GM19395 (cell line): ENCODE results near the gene ANKRD9.

ENCODE experiments used
- ATAC-seq: cut with Tn5 transposase; IDR thresholded peaks from one replicate; pipeline ENCODE4 v1.9.1; 2021; ENCODE audit warnings: mild to moderate bottlenecking, moderate library complexity; ENCODE audit not compliant: unreplicated experiment

The ANKRD9 gene

DNA sequence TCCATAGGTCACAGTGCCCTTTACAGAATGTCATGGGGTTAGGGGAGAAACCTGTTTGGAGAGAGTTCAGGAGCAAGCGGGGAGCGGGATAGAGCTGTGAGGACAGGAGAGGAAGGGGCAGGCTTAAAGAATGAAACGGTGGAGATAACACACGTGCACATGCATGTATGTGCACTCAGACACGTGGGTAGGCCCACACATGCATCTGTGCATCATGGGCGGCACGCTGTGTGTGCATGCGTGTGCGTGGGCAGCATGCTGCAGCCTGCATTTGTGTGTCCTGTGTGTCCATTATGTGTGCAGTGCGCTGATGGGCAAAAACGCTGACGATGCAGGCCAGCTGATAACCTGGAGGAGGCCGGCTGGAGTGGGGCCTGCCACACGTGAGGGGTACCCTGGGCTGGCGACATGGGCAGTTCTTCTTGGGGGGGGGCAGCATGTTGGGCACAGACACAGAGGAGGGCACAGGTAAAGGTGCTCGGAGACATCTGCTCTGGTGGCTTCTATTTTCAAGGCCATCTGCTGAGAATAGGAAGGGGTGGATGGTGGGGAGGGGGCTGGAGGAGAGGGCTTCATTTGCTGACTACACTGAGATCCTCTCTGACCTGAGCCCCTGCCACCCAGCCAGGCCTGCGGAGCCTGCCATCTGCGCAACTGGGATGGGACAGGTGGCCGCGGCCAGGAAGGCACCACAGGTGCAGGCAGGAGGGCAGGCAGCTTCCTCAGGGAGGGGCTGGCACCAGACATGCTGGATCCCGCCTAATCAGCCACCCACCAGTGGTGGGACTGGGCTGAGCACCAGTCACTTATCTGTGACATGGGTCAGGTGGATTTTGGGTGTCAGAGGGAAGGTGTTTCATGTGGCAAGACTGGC is 4.6 kb upstream of the ANKRD9 start:
- ATAC-seq: no peak

DNA sequence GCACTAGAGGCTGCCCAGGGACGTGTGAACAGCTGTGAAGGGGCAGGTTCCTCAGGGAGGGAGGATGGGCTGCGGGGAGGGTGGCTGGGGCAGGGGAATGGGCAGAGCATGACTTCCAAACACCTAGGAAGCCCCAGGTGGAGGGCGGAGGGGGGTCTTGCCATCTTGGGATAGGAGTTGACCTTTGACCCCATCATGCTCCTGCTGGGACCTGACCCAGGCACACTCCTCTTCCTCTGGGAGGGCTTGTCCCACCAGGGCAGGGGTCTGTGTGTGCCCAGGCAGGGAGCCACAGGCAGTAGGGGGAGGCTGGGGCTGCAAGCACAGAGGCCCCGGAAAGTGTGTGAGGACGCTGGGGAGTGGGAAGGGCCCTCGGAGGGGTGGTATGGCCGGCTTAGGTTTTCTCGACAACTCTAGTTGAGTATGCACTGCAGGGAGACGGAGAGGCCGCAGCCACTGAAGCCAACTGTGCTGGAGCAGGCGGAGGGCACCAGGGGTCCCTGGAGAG is 3.3 kb upstream of the ANKRD9 start:
- ATAC-seq: no peak

DNA sequence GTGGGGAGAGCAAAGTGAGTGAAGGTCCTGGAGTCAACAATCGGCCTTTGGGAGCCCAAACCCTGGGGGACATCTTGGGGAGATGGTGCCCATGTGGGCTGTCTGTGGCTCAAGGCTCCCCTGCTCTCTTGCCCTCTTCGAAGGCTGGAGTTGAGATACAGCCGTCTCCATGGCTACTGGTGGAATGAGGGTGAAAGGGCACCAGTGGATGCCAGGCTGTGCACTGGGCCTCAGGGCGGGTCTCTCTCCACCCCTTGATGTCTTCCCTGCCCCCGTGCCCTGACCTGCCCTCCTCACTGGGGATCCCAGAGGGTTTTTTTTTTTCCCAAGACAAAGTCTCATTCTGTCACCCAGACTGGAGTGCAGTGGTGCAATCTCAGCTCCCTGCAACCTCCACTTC is 2.0 kb upstream of the ANKRD9 start:
- ATAC-seq: no peak

DNA sequence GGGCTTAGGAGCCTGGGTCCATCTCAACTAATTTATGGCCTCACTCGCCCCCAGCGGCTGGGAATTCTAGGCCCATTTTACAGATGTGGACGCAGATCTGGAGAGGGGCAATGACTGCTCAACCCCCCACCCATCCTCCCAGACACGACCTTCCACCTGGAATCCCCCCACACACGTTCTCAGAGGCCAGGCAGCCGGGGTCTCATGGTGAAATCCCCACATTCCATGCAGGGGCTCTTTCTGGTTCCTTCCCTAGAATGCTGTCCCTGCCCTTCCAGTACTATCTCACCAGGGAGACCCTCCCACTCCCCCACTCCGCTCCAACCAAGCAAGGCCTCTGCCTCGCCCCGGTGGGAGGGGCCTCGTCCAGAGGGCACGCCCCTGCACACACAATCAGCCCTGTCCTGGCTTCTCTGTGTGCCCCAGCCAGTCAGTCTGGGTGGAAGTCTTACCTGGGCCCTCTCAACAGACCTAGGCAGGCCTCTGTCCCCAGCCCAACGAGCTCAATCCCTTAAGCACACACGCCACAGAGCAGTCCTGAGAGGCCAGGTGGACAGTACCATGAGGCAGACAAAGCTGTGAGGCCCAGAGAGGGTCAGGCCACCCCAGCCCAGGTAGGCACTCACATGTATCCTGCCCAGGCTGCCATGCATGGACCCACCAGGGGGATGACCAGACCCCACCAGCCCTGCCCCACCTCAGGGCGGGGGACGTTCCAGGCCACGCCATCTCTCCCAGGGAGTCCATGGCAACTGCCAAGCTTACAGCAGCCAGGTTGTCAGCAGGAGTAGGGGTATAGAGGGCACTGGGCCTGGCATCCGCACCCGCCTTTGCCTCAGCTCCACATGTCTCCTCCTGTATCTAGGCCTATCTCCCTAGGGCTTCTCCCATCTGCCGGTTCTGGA is 1.3 kb upstream of the ANKRD9 start:
- ATAC-seq: no peak

DNA sequence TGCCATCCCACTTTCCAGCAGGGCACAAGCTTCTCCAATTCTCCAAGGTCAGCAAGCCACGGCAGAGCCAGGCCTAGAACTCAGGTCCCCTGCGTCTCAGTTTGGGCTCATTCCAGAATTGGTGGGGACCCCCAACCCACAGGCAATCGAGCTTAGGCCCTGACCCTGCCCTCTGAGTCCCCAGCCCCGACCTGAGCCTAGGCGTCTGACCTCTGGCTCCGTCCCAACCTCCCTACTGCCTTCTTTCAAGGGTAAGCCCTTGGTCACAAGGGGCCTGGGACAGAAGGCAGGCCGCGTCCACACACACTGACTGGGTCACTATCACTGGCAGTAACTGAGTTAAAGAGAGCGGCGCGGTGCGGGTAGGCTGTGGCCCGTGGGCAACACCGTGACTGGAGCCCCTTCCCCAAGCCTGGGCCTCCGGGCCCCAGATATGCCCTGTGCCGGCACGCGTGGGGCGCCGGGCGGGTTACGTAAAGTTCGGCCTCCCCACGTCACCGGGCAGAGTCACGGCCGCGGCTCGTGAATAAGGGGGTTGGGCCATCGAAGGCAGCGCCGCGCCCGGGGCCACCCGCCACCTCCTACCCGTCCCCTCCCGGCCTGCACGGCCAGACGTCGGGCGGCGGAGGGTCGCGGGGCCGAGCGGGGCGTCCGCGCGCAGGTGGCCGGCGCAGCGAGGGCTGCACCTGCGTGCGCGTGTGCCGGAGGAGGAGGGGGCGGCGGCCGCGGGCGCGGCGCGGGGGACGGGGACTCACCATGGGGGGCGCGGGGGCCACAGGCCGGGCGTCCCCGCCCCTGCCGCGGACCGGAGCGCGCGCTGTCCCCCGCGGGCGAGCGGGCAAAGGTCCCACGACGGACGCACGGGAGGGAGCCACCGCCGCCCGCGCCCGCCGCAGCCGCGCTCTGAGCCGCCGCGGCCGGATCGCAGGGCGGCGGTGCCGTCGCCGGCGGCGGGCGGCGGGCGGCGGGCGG is 516 bp downstream of the ANKRD9 start:
- ATAC-seq: no peak

DNA sequence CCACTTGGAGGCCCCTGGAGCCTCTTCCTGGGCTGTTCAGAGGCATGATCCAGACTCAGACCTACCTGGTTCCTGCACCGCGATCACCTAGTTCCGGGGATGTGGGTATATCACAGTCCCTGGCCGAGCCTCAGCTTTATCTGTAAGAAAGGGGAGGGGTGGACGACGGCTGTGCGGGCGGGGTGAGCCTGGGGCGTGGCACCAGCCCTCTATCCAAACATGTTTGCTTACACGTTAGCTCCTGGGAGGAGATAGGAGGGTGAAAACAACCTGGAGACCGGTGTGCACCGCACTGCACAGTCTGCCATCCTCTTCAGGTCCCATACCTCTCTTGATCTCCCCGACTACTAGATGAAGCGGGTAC is 1.2 kb downstream of the ANKRD9 start:
- ATAC-seq: no peak

DNA sequence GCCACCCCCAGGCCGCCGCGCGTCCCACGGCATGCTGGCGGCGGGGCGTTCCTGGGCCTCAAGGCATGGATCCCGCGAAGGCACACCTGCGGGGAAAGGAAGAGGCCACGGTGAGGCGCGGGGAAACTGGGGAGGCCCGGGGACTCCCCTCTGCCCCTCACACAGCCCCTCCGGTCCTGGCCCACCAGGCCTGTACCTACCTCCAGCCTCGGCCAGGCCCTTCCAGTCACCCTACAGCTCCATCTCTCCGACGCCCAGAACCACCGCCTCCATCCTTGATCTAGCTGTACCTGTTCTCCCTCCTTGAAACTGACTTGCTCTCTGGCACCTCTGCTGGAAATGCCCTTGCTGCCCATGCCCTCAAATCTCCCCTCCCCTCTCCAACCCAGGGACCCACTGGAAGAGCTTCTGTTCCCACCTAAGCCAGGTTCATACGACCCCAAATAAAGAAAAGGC is 1.7 kb downstream of the ANKRD9 start:
- no peak for ATAC-seq

DNA sequence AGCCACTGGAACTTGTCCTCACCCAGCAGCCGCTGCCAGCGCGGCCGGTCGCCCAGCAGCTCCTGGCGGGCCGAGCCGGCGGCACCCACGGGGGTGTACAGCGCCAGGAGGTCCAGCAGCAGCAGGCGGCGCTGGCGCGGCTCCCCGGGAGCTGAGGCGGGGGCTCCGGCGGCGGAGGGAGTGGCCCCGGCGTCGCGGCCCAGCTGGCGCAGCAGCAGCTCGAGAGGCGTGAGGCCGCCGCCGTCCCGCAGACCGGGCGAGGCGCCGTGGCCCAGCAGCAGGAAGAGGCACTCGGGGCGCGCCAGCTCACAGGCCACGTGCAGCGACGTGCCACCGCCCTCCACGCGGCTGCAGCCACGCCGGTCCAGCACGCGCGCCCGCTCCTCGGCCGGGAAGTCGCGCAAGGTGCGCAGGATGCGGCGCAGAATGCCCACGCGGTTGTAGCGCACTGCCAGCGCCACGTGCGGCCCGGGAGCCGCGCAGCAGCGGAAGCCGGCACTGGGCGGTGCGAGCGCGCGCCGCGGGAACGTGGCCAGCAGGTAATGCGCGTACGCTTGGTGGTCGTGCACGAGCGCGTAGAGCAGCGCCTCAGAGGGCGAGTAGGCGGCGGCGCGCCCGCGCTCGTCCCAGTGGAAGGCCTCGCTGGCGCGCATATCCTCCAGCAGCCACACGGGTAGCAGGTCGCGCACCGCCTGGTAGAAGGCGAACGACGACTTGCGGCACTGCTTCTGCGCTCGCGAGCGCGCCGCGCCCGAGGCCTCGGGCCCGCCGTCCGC is 2.3 kb downstream of the ANKRD9 start:
- ATAC-seq: no peak

DNA sequence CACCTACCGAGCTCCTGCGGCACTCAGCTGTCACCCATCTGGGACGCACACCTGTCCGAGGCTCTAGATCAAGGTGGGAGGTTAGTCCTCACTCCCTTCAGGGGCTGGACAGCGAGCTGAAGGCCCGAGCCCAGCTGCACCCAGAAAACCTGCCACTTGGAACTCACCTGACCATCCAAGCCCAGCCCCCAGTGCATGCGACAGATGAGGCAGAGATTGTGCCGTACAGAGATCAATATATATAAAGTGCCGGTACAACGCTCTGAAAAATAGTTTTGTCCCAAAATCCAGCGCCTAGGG is 3.0 kb downstream of the ANKRD9 start:
- no peak for ATAC-seq

DNA sequence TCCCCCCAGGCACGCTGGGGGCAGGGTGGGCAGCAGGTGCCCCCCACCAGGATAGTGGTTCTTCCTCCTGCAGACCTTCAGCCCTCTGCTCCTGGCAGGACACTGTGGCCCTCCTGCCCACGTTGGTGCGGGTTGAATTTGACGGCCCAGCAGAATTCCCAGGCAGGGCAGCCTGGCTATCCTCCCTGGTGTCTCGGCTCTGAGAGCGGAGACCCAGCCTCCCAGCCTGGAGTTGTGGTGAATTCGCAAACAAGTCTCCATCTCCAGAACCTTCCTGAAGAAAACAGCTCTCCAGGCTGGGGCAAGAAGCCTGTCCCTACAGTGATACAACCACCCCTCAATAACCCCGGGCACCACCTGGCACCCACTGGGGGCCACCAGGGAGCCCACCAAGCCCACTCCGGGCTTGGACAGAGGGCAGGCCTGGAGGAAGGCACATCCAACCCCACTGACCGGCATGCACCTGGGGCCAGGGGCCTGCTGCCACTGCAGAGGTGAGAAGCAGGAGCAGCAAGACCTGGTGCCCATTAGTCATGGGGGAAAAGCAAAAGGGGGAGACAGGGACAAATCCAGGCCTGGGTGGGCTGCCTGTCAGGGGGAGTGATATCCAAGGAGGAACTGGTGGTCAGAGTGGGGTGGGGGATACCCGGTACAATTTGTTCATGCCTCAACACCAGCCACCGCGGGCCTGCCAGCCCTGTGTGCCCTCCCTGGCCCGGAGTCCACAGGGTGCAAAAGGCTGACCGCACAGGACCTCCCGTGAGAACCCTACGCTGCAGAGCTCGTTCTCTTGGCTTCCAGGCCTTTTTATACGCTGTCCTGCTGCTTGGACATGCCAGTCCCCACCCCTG is 3.6 kb downstream of the ANKRD9 start:
- ATAC-seq: no peak

DNA sequence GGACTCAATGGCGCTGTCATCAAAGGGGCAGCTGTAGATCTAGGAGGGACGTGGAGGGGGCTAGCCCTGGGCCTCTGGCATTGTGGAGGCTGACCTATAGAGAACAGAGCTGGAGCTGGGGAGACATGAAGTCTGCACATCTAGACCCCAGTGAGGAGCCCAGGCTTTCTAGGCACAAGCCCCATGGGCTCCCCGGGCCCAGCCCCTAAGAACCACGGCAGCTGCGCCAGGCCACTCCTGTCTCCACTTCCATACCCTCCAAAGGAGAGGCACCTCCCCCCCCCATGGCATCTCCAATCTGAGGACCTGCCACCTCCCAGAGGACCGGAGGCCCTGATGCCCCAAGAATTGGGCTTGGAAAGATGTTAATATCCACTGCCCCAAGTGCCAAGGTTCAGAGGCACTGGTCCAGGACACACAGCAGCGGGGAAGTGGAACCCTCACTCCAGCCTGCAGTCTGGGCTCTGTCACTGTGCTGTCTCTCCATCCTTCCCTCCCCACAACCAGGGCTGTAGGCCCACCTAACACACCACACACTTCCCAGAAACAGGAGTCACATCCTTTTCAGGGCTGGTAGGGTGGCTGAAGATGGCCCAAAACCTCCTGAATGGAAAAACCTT is 4.5 kb downstream of the ANKRD9 start:
- ATAC-seq: no peak

DNA sequence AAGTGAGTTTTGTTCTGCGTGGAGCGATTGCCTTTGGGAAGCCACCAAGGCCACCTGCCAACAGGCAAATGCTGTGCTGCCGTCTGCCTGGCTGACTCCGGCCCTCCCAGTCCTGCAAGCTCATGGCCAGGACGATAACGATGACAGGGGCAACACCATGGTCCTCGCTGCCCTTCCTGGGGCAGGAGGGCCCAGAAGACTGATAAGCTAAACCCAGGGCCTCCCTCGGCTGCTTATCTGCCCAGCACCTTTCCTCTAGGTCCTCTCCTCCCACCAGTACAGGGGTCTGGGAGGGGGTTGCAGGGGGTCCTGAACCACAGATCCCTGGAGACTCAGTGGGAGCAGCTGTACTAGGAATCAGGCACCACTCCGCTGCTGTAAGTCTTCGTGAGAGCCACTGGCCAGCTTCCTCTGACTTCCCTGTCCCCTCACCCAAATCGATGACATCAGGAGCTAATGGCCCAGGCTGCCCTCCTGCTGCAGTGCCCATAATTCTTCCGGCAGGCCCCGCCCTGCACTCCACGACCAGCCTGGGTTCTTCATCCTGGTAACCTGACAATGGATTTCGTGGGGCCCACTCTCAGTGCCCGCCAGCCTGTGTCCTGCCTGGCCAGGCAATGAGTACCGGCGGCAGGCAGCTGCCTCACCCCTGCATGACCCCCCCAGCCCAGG is 5.1 kb downstream of the ANKRD9 start:
- no peak for ATAC-seq

DNA sequence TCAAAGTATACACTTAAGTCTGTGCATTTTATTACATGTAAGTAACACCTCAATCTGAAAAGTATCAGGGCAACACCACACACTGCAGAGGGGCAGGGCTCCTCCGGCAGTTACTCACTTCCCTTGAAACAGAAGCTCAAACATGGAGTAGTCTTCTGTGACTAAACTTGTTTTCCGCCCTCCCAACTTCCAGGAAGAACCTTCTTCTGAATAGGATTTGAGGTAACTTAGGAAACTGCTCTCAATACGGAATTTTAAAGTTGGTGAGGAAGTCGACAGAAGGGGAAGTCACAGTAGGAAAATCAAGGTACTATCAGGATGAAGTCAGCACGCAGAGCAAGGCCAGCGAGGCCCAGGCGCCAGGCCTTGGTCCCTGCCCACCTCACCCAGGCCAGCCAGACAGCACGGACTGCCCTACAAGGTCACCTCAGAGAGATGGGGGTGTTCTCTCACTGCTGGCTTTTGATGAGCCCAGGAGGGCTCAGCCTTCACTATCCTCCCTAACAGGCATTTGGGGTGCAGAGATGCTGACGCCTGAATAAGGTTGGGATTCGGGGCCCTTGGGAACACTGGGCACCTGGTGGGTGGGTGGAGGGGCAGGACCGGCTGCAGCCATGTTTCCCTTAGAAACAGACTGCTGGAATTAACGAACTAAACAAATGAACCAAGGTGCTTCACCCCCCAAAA is 5.8 kb downstream of the ANKRD9 start:
- no peak for ATAC-seq

DNA sequence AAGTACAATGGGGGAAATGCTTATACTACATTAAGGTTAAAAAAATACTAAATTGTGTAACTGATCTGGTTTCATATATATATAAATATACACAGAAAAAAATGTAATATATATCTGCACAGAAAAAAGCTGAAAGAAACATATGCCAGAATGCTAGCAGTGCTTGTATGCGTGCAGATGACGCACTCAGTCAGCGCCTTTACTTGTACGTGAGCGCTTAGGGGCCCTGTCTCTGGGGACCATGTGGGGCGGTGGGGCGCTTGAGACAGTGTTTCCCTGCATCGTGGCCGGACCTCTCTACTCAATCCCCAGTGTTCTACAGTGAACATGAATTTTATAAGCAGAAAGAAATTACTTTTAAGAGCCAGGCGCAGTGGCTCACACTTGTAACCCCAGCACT is 7.0 kb downstream of the ANKRD9 start:
- no peak for ATAC-seq

DNA sequence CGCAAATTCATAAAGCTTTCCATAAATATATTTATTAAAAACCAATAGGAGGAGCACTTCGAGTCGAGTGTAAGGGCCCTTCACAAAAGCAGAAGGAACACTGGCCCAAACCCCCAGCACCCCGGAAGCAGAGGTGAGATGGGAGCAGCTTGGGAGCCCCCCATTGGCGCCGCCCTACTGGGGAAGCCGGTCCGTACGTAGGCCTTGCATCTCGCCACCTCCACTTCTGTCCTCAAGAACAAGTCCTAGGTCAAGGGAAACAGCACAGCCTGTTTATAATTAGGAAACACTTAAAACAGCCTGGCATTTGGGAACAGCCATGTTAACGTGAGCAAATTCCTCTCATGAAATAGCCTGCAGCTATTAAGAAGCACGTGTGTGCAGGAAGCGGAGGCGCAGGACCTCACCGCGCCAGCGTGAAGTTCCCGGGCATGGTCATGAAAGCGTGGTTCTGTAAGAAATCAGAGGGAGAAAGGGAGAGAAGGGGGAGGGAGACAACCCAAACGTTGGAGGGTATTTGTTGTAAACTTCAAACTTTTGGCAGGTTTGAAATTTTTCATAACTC is 7.7 kb downstream of the ANKRD9 start:
- ATAC-seq: no peak

DNA sequence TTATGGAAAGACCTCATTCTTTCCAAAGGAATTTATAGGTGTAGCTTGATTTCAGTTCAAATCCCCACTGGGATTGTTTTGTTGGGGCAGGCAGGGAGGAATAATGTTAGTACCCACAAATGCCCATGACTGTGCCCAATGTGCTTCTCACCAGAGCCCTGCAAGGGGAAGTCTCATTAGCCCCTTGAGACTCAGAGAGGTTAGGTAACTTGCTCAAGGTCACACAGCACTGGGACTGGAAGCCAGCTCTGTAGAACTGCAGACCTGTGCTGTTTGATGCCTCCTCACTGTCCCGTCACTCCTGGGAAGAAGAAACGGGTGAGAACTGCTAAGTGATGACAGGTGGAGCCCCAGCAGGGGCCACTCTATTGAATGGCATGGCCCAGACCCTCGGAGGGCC is 8.9 kb downstream of the ANKRD9 start:
- no peak for ATAC-seq

DNA sequence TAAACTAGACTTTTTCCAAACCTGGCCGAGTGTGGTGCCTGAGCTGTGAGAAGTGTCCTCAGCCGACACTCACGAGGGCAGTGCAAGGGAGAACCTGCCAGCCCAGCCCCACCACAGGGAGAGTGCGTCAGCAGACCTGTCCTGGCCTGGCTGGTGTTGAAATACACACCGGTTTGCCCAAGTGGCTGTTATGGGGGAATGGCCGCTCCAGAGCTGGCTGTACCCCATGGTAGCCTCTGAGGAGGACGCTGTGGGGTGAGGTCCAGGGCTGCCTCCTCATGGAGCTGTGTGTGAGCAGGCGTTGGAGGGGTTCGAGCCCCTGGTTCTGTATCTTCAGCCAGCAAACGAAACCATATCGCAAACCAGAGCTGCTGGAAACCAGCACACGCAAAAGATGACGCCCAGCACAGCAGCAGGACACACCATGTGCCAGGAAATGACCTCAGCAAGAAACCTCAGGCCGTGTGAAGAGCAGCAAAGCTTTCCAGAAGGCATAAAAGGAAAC is 9.4 kb downstream of the ANKRD9 start:
- no peak for ATAC-seq
